Neural crest cell (in vitro differentiated cells): ENCODE data around the gene PIK3CD. TPM values are rescaled to one million over a fixed set of nuclear protein-coding genes. Genes with fewer than 3 reads are reported as not detected.

ENCODE experiments used
- DNase-seq: peaks from one replicate; pipeline ENCODE4 v3.0.0; 2021; ENCODE audit warnings: low read depth, mixed read lengths, low spot score
- H3K27ac Mint-ChIP-seq: one replicate; pipeline ENCODE4 v1.8.0; 2021; ENCODE audit warnings: mild to moderate bottlenecking, mixed read lengths; ENCODE audit not compliant: unreplicated experiment
- H3K27me3 Mint-ChIP-seq: 2 replicates; pipeline ENCODE4 v1.8.0; 2021; ENCODE audit warnings: low read depth, mild to moderate bottlenecking, mixed read lengths
- H3K36me3 Mint-ChIP-seq: 2 replicates; pipeline ENCODE4 v1.8.0; 2021; ENCODE audit warnings: low read depth, mild to moderate bottlenecking, mixed read lengths
- H3K4me1 Mint-ChIP-seq: 2 replicates; pipeline ENCODE4 v1.8.0; 2021; ENCODE audit warnings: mixed read lengths
- H3K4me3 Mint-ChIP-seq: one replicate; pipeline ENCODE4 v1.8.0; 2021; ENCODE audit warnings: mild to moderate bottlenecking, mixed read lengths
- H3K9me3 Mint-ChIP-seq: 2 replicates; pipeline ENCODE4 v1.8.0; 2021; ENCODE audit warnings: mixed read lengths
- CTCF ChIP-seq: fragments of 200-600 bp; sonication (generic); conservative IDR thresholded peaks from 2 replicates; pipeline ENCODE4 v1.5.0; 2021; ENCODE audit warnings: antibody characterized with exemption, mild to moderate bottlenecking
- total RNA-seq: library from RNA; stranded (reverse); gene quantifications from 2 replicates; pipeline ENCODE4 v1.2.1, GENCODE V29; 2021

Gene PIK3CD
- total RNA-seq, 1 donor from 2014 or later: 1.9 TPM

- no peak for TF ChIP-seq CTCF
- H3K4me1 Mint-ChIP-seq: peaks cover 3% of the 10 kb centered on the region
- H3K4me3 Mint-ChIP-seq: peak overlapping the region; percentile 36
- H3K27me3 Mint-ChIP-seq: no peaks in the 10 kb centered on the region
- H3K27ac Mint-ChIP-seq: no peak overlapping the region
- no peak for DNase-seq
- H3K36me3 Mint-ChIP-seq: peaks cover 2% of the 10 kb centered on the region
- peaks cover 2% of the 10 kb centered on the region for H3K9me3 Mint-ChIP-seq
These were observed 72.4 kb downstream of the PIK3CD start for GRCh38 chr1:9723926-9724325.

GRCh38 chr1:9724706-9725476 lies 73.4 kb downstream of the PIK3CD start:
- Mint-ChIP-seq H3K27ac (no peak overlapping the region), H3K4me3 (peak overlapping the region; percentile 51)

GRCh38 chr1:9726406-9726805 lies 74.9 kb downstream of the PIK3CD start:
- peaks cover 2% of the 10 kb centered on the region for H3K9me3 Mint-ChIP-seq
- no peak overlapping the region for H3K4me3 Mint-ChIP-seq
- H3K27me3 Mint-ChIP-seq: no peaks in the 10 kb centered on the region
- no peak overlapping the region for H3K27ac Mint-ChIP-seq
- peaks cover 6% of the 10 kb centered on the region for H3K36me3 Mint-ChIP-seq
- peaks cover 3% of the 10 kb centered on the region for H3K4me1 Mint-ChIP-seq
- DNase-seq: no peak
- no peak for TF ChIP-seq CTCF

More at GRCh38 chr1:9724706-9725476, 73.4 kb downstream of the PIK3CD start:
- Mint-ChIP-seq H3K4me1 (peaks cover 3% of the 10 kb centered on the region), H3K27me3 (no peaks in the 10 kb centered on the region), H3K9me3 (peaks cover 2% of the 10 kb centered on the region), H3K36me3 (peaks cover 2% of the 10 kb centered on the region)
- TF ChIP-seq CTCF: peak; percentile 84
- peak; percentile 65 for DNase-seq

GRCh38 chr1:9726905-9727595 lies 75.5 kb downstream of the PIK3CD start:
- no peak for TF ChIP-seq CTCF
- H3K27ac Mint-ChIP-seq: no peak overlapping the region
- H3K36me3 Mint-ChIP-seq: peaks cover 11% of the 10 kb centered on the region
- no peak for DNase-seq
- no peaks in the 10 kb centered on the region for H3K27me3 Mint-ChIP-seq
- H3K4me3 Mint-ChIP-seq: no peak overlapping the region
- peaks cover 2% of the 10 kb centered on the region for H3K9me3 Mint-ChIP-seq
- peaks cover 3% of the 10 kb centered on the region for H3K4me1 Mint-ChIP-seq

GRCh38 chr1:9728451-9729295 lies 77.1 kb downstream of the PIK3CD start:
- peak overlapping the region; percentile 16 for H3K27ac Mint-ChIP-seq
- H3K4me3 Mint-ChIP-seq: no peak overlapping the region
- H3K4me1 Mint-ChIP-seq: peaks cover 3% of the 10 kb centered on the region
- peaks cover 21% of the 10 kb centered on the region for H3K36me3 Mint-ChIP-seq
- no peak for TF ChIP-seq CTCF
- DNase-seq: no peak
- H3K9me3 Mint-ChIP-seq: peaks cover under 1% of the 10 kb centered on the region
- no peaks in the 10 kb centered on the region for H3K27me3 Mint-ChIP-seq
